ENCODE measurements around the gene MAST4.

GRCh38 chr5:67189931-67190330, 593.7 kb downstream of the MAST4 start:
- no peak for TF ChIP-seq CTCF (optimal IDR thresholded peaks at IDR 0.05 in 1 of 3, IDR thresholded peaks at IDR 0.05 in 1 of 3, conservative IDR thresholded peaks at IDR 0.05 in 1 of 3; ENCODE audit: extremely low read depth in 1 of 3, insufficient read depth in 2 of 3, low read length in 3 of 3)
- no peak for TF ChIP-seq EZH2 (IDR thresholded peaks at IDR 0.05; ENCODE audit: low read length)

All from keratinocyte (primary cell).